SK-N-SH (cell line): ENCODE results near the gene KRT81. TPM values are rescaled to one million over a fixed set of nuclear protein-coding genes. Genes with fewer than 3 reads are reported as not detected.

Experiments used
- CTCF ChIA-PET: fragments of 300-600, 350-600 bp; formaldehyde crosslinking; extraction: SDS; loops from one replicate; lab custom pipeline; 2021; lab: Yijun Ruan, JAX
- POLR2A ChIA-PET: fragments of 350-600 bp; sonication (Branson Sonifier 250); formaldehyde crosslinking; extraction: SDS; loops from one replicate; lab custom pipeline; 2020; ENCODE audit warnings: antibody characterized with exemption, inconsistent platforms; lab: Yijun Ruan, JAX
- DNase-seq: peaks from one replicate; pipeline ENCODE4 v3.0.0; 2012
- H2AFZ ChIP-seq: fragments of 200-600 bp; sonication (generic); 2 replicates; pipeline ENCODE4 v1.8.1; 2016; ENCODE audit warnings: antibody characterized with exemption, mild to moderate bottlenecking, low read depth
- H3F3A ChIP-seq: fragments of 200-600 bp; sonication (generic); replicated peaks from 2 replicates; pipeline ENCODE3; 2016; ENCODE audit warnings: antibody characterized with exemption, mild to moderate bottlenecking; ENCODE audit not compliant: insufficient read depth
- H3K27ac ChIP-seq, 2 experiments: fragments of 200-500 bp in 1 of 2; fragments of 200-600 bp in 1 of 2; sonication (Bioruptor generic) in 1 of 2; sonication (generic), shearing (Covaris generic) in 1 of 2; 2 replicates each; pipeline versions ENCODE4 v1.5.1 to v1.6.1; 2014 to 2016; ENCODE audit warnings: low read depth in 2 of 2, inconsistent platforms in 1 of 2, low read length in 1 of 2, mild to moderate bottlenecking in 1 of 2, mixed read lengths in 1 of 2
- H3K27me3 ChIP-seq: fragments of 200-600 bp; sonication (generic), shearing (Covaris generic); 2 replicates; pipeline ENCODE4 v1.6.1; 2016; ENCODE audit warnings: mixed run types; ENCODE audit not compliant: insufficient read depth
- H3K36me3 ChIP-seq, 2 experiments: fragments of 200-500 bp in 1 of 2; fragments of 200-600 bp in 1 of 2; sonication (Bioruptor generic) in 1 of 2; sonication (generic) in 1 of 2; replicated peaks in 1 of 2; 2 replicates each; pipeline versions ENCODE3 to v1.5.1; 2014 to 2016; ENCODE audit warnings: low read length in 1 of 2, mild to moderate bottlenecking in 1 of 2; ENCODE audit not compliant: insufficient read depth in 2 of 2, control insufficient read depth in 1 of 2
- H3K4me1 ChIP-seq, 2 experiments: fragments of 200-500 bp in 1 of 2; fragments of 200-600 bp in 1 of 2; sonication (Bioruptor generic) in 1 of 2; sonication (generic), shearing (Covaris generic) in 1 of 2; 2 replicates each; pipeline versions ENCODE4 v1.5.1 to v1.6.1; 2014 to 2016; ENCODE audit warnings: low read depth in 1 of 2, low read length in 1 of 2, mixed run types in 1 of 2; ENCODE audit not compliant: insufficient read depth in 2 of 2, control insufficient read depth in 1 of 2
- H3K4me2 ChIP-seq: fragments of 200-600 bp; sonication (generic), shearing (Covaris generic); 2 replicates; pipeline ENCODE4 v1.6.1; 2017; ENCODE audit warnings: mixed run types
- H3K4me3 ChIP-seq, 2 experiments: fragments of 200-500 bp in 1 of 2; fragments of 200-600 bp in 1 of 2; sonication (Bioruptor generic) in 1 of 2; sonication (generic), shearing (Covaris generic) in 1 of 2; 2 replicates each; pipeline versions ENCODE4 v1.5.1 to v1.8.1; 2014 to 2016; ENCODE audit warnings: low read depth in 2 of 2, inconsistent platforms in 1 of 2, low read length in 1 of 2, mild to moderate bottlenecking in 1 of 2, mixed read lengths in 1 of 2, moderate library complexity in 1 of 2
- H3K79me2 ChIP-seq: fragments of 200-600 bp; sonication (generic); 2 replicates; pipeline ENCODE4 v1.8.1; 2017; ENCODE audit warnings: mild to moderate bottlenecking; ENCODE audit not compliant: insufficient read depth
- H3K9ac ChIP-seq: fragments of 200-600 bp; sonication (generic); 2 replicates; pipeline ENCODE4 v1.6.1; 2017; ENCODE audit warnings: mixed run types
- H3K9me2 ChIP-seq: fragments of 200-600 bp; sonication (generic); 2 replicates; pipeline ENCODE4 v1.6.1; 2017; ENCODE audit warnings: mixed run types
- H3K9me3 ChIP-seq: fragments of 200-600 bp; sonication (generic); 2 replicates; pipeline ENCODE4 v1.6.1; 2017; ENCODE audit warnings: mixed run types, mild to moderate bottlenecking, moderate library complexity
- H4K20me1 ChIP-seq: fragments of 200-600 bp; sonication (generic); 2 replicates; pipeline ENCODE4 v1.6.1; 2017; ENCODE audit warnings: mild to moderate bottlenecking, mixed run types; ENCODE audit not compliant: insufficient read depth
- EP300 ChIP-seq, 2 experiments: IDR thresholded peaks; 2 replicates each; pipeline versions ENCODE4 v1.4.0 to v1.6.1; 2012; ENCODE audit warnings: borderline replicate concordance in 1 of 2, low read depth in 1 of 2, low read length in 1 of 2
- EZH2phosphoT487 ChIP-seq: fragments of 200-600 bp; sonication (generic); IDR thresholded peaks from 2 replicates; pipeline ENCODE4 v1.6.1; 2017; ENCODE audit warnings: low read depth, mixed run types, mild to moderate bottlenecking, antibody characterized with exemption, moderate library complexity, borderline replicate concordance
- FOSL2 ChIP-seq: IDR thresholded peaks from 2 replicates; pipeline ENCODE4 v1.4.0; 2012; ENCODE audit warnings: low read depth, mild to moderate bottlenecking, moderate library complexity, borderline replicate concordance
- FOXJ3 ChIP-seq: sonication (generic); formaldehyde crosslinking; IDR thresholded peaks from 2 replicates; pipeline ENCODE4 v1.5.1; 2020; ENCODE audit warnings: mild to moderate bottlenecking, missing genetic modification reagents
- GATA2 ChIP-seq: sonication (generic); formaldehyde crosslinking; IDR thresholded peaks from 2 replicates; pipeline ENCODE4 v1.5.0; 2020; ENCODE audit warnings: mild to moderate bottlenecking, missing genetic modification reagents
- IRF3 ChIP-seq: fragments of 150-350 bp; IDR thresholded peaks from 2 replicates; pipeline ENCODE4 v1.6.1; 2016; ENCODE audit warnings: mild to moderate bottlenecking, low read depth, low read length
- MAX ChIP-seq: IDR thresholded peaks from 2 replicates; pipeline ENCODE4 v1.4.0; 2012; ENCODE audit warnings: low read depth
- MXI1 ChIP-seq: IDR thresholded peaks from 2 replicates; pipeline ENCODE4 v1.6.1; 2012; ENCODE audit warnings: mild to moderate bottlenecking, low read depth, low read length, improper control_type of control experiment
- NFIC ChIP-seq: IDR thresholded peaks from 2 replicates; pipeline ENCODE4 v1.4.0; 2012; ENCODE audit warnings: borderline replicate concordance
- POLR2AphosphoS5 ChIP-seq: IDR thresholded peaks from 2 replicates; pipeline ENCODE4 v1.6.1; 2012; ENCODE audit warnings: low read depth, low read length
- RCOR1 ChIP-seq: fragments of 150-350 bp; IDR thresholded peaks from 2 replicates; pipeline ENCODE4 v1.6.1; 2017; ENCODE audit warnings: antibody characterized with exemption, low read length
- RFX5 ChIP-seq: IDR thresholded peaks from 2 replicates; pipeline ENCODE4 v1.6.1; 2012; ENCODE audit warnings: mild to moderate bottlenecking, improper control_type of control experiment, low read length
- RXRA ChIP-seq: IDR thresholded peaks from 2 replicates; pipeline ENCODE4 v1.4.0; 2012; ENCODE audit warnings: low read depth, mild to moderate bottlenecking, borderline replicate concordance
- SIN3A ChIP-seq: IDR thresholded peaks from 2 replicates; pipeline ENCODE4 v1.6.1; 2012; ENCODE audit warnings: low read depth, mild to moderate bottlenecking, low read length, moderate library complexity, borderline replicate concordance
- SMC3 ChIP-seq: IDR thresholded peaks from 2 replicates; pipeline ENCODE4 v1.6.1; 2012; ENCODE audit warnings: low read depth, low read length, improper control_type of control experiment
- TEAD4 ChIP-seq: IDR thresholded peaks from 2 replicates; pipeline ENCODE4 v1.4.0; 2012; ENCODE audit warnings: mild to moderate bottlenecking, borderline replicate concordance; ENCODE audit not compliant: insufficient read depth
- USF1 ChIP-seq: IDR thresholded peaks from 2 replicates; pipeline ENCODE4 v1.4.0; 2012; ENCODE audit warnings: low read depth, borderline replicate concordance
- USF2 ChIP-seq: fragments of 150-350 bp; IDR thresholded peaks from 2 replicates; pipeline ENCODE4 v1.6.1; 2017; ENCODE audit warnings: antibody characterized with exemption, low read length, low read depth, borderline replicate concordance
- YY1 ChIP-seq: IDR thresholded peaks from 2 replicates; pipeline ENCODE4 v1.4.0; 2012; ENCODE audit warnings: low read depth, mild to moderate bottlenecking
- WGBS: methylation state at CpG from one replicate; pipeline ENCODE4 v1.1.6; 2017; ENCODE audit warnings: low lambda C conversion rate; 5-methylcytosine and 5-hydroxymethylcytosine counted together
- polyA plus RNA-seq, 3 experiments: library from polyadenylated mRNA; depleted of rRNA; stranded (reverse); fragments of >200 nt; gene quantifications; 2 replicates each; pipeline ENCODE4 v1.2.3, GENCODE V29; 2012
- TF ChIP-seq, protein P1 (sequence below): fragments of 200-600 bp; sonication (generic); IDR thresholded peaks from 2 replicates; pipeline ENCODE4 v1.6.1; 2017; ENCODE audit warnings: antibody characterized with exemption, mild to moderate bottlenecking, moderate library complexity

KRT81 gene
- polyA plus RNA-seq, 1 of the 3 experiments (the other 2 are of a cell fraction): 1.9 TPM

- Histone ChIP-seq H4K20me1 (no peaks in the 10 kb centered on the region), H3F3A (peaks cover 7% of the 10 kb centered on the region), H3K27me3 (no peaks in the 10 kb centered on the region), H2AFZ (no peak overlapping the region), H3K4me2 (no peak overlapping the region), H3K9me2 (no peaks in the 10 kb centered on the region), H3K79me2 (no peaks in the 10 kb centered on the region), H3K27ac (no peak overlapping the region), H3K4me1 (peaks cover 0 to 16% of the 10 kb centered on the region in 2 experiments; a peak in 2 of 4 replicates), H3K9ac (no peak overlapping the region), H3K36me3 (no peaks in the 10 kb centered on the region), H3K9me3 (no peaks in the 10 kb centered on the region)
- no peak for DNase-seq
- ChIA-PET POLR2A (no interaction called here), CTCF (interaction anchor here (0.9 to 8.9 kb wide), 5 partner anchors 14 to 107 kb away, joined by 3 to 80 read pairs (median 7); partner anchors contain the start of gene KRT86)
- WGBS: 82% methylated on average over 6 of the region's 7 CpGs
- TF ChIP-seq EP300 (IDR thresholded peaks at IDR 0.05; ENCODE audit: borderline replicate concordance in 1 of 2, low read depth in 1 of 2, low read length in 1 of 2) (no peak), RXRA (no peak), FOSL2 (no peak), FOXJ3 (CRISPR knock-in tag) (no peak), YY1 (no peak), MAX (no peak), USF1 (no peak), USF2 (no peak), RCOR1 (no peak), SIN3A (no peak)
- TF ChIP-seq, all 33 proteins: peak for 0
- H3K4me3 ChIP-seq: no peak overlapping the region
These were observed 27.4 kb downstream of the KRT81 start for GRCh38 chr12:52263761-52264434.

GRCh38 chr12:52262286-52262685, 29.0 kb downstream of the KRT81 start:
- no peak overlapping the region for H2AFZ ChIP-seq
- no peaks in the 10 kb centered on the region for H3K36me3 ChIP-seq
- no peaks in the 10 kb centered on the region for H4K20me1 ChIP-seq
- 78% methylated on average over 2 of the region's 3 CpGs for WGBS
- H3K27me3 ChIP-seq: no peaks in the 10 kb centered on the region
- no peaks in the 10 kb centered on the region for H3K79me2 ChIP-seq
- POLR2A ChIA-PET: no interaction called here
- no peaks in the 10 kb centered on the region for H3K9me2 ChIP-seq
- H3K9me3 ChIP-seq: no peaks in the 10 kb centered on the region
- CTCF ChIA-PET: interaction anchor here (8.9 kb wide), 1 partner anchor 16 kb away, joined by 80 read pairs; the partner anchor contains the start of gene KRT86
- H3K4me3 ChIP-seq: no peak overlapping the region
- no peak overlapping the region for H3K9ac ChIP-seq
- H3K27ac ChIP-seq: no peak overlapping the region
- H3K4me1 ChIP-seq: peaks cover 3 to 16% of the 10 kb centered on the region in 2 experiments; a peak in 3 of 4 replicates
- H3F3A ChIP-seq: peaks cover 7% of the 10 kb centered on the region
- no peak overlapping the region for H3K4me2 ChIP-seq
- DNase-seq: no peak
- TF ChIP-seq EP300 (IDR thresholded peaks at IDR 0.05; ENCODE audit: borderline replicate concordance in 1 of 2, low read depth in 1 of 2, low read length in 1 of 2) (no peak), RFX5 (no peak), POLR2AphosphoS5 (no peak), SIN3A (no peak), MXI1 (no peak), EZH2phosphoT487 (no peak), NFIC (no peak), GATA2 (CRISPR knock-in tag) (no peak), FOXJ3 (CRISPR knock-in tag) (no peak), TEAD4 (no peak), MAX (no peak), IRF3 (no peak), USF2 (no peak), SMC3 (no peak)
- TF ChIP-seq, protein P1, sequence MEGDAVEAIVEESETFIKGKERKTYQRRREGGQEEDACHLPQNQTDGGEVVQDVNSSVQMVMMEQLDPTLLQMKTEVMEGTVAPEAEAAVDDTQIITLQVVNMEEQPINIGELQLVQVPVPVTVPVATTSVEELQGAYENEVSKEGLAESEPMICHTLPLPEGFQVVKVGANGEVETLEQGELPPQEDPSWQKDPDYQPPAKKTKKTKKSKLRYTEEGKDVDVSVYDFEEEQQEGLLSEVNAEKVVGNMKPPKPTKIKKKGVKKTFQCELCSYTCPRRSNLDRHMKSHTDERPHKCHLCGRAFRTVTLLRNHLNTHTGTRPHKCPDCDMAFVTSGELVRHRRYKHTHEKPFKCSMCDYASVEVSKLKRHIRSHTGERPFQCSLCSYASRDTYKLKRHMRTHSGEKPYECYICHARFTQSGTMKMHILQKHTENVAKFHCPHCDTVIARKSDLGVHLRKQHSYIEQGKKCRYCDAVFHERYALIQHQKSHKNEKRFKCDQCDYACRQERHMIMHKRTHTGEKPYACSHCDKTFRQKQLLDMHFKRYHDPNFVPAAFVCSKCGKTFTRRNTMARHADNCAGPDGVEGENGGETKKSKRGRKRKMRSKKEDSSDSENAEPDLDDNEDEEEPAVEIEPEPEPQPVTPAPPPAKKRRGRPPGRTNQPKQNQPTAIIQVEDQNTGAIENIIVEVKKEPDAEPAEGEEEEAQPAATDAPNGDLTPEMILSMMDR: no peak
